GM04503 (cell line): ENCODE results near the gene GNAQ.

Source experiments
- DNase-seq: peaks from one replicate; pipeline ENCODE4 v3.0.0-alpha.2; 2012; ENCODE audit warnings: low read depth

GNAQ gene

GRCh38 chr9:78031893-78032729 lies 500 bp upstream of the GNAQ start:
- DNase-seq: peak; percentile 71

GRCh38 chr9:78030553-78031443 lies 813 bp downstream of the GNAQ start:
- DNase-seq: no peak

DNA sequence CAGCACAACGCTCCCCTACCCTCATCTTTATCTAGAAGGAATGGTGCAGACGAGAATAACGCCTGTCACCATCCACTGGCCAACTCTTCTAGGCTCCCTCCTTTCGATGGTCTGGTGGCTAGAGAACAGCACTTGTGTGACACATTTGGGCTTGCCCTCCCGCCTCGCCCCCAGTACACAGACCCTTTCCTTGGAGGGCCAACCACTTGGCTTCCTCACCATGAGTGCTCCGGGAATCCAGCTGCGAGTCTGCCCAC lies 1.4 kb downstream of the GNAQ start:
- no peak for DNase-seq

- no peak for DNase-seq
Observed at GRCh38 chr9:78029551-78030295, 1.9 kb downstream of the GNAQ start.

DNA sequence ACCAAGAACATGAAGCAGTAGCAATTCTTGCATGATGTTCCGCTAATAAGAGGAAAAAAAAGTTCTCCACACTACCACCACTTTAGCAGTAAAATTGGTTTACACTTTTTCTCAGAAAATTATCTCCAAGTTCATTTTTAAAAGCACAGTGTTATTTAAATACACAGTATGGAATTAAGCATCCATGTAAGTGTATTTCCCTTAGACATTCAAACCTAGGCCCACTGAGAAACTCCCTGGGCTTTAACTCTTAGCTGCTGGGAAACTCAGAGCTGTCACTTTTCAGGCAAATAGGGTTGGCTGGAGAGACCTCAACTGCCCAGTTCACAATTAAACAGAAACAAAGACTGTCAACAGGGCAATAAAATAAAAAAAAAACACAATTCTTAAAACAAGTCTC lies 2.7 kb downstream of the GNAQ start:
- no peak for DNase-seq

- DNase-seq: no peak
Observed at GRCh38 chr9:78026947-78027346, 4.7 kb downstream of the GNAQ start.

GRCh38 chr9:78026416-78026815 lies 5.2 kb downstream of the GNAQ start:
- DNase-seq: no peak

GRCh38 chr9:78025186-78025585 lies 6.4 kb downstream of the GNAQ start:
- no peak for DNase-seq

GRCh38 chr9:78023003-78023741 lies 8.4 kb downstream of the GNAQ start:
- no peak for DNase-seq

DNA sequence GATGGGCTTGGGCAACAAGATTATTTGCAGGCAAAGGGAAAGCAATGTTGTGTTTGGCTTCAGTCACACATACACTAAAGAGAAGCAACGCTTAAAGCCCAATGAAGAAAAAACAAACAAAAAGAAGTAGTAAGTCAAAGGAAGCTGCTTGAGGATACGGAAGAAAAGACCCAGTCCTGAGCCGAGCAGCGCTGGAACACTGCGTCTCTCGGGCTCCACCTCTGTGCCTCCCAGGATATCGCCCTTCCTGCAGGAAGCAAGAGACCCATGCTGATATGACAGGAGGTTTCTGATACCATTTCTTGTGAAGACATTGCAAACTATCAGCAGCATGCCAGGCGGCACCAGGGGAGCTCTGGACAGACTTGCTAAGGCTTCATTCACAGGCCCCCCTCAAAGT lies 9.9 kb downstream of the GNAQ start:
- DNase-seq: no peak

GRCh38 chr9:78017190-78017693 lies 14.4 kb downstream of the GNAQ start:
- no peak for DNase-seq

DNA sequence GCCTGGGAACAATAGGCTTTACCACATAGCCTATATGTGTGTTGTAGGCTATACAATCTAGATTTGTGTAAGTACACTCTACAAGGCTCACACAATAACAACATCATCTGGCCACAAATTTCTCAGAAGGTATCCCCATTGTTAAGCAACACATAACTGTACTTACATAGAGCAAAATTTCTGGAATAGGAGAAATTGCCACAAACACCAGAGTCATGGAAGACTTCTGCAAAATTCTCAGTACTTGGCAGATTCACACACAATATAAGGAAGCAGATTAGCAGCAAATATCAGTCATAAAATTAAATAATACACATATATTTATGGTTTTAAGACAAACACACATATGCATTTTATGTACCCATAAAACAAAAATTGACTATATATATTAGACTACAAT lies 16.4 kb downstream of the GNAQ start:
- no peak for DNase-seq

GRCh38 chr9:78014776-78015175 lies 16.8 kb downstream of the GNAQ start:
- no peak for DNase-seq

DNA sequence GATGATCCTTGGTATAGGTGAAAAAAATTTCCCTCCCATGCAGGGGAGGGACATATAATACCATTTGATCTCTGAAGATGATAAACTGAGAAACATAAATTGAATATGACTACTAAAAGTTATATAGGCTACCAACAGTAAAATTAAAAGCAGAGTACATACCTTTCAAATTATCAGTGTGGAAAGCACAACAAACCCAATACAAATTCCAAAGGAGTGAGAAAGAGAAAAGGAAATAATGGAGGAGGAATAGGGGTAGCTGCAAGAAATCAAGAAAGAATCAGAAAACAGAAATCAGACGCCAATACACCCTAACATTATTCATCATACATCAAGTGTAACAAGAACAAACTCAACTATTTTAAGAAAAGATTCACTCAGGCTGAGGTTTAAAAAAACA lies 17.7 kb downstream of the GNAQ start:
- no peak for DNase-seq

GRCh38 chr9:78011049-78011448 lies 20.6 kb downstream of the GNAQ start:
- no peak for DNase-seq

- DNase-seq: no peak
Observed at GRCh38 chr9:78010445-78010844, 21.2 kb downstream of the GNAQ start.

- DNase-seq: no peak
Observed at GRCh38 chr9:78009186-78009585, 22.4 kb downstream of the GNAQ start.

- DNase-seq: no peak
Observed at GRCh38 chr9:78006734-78007133, 24.9 kb downstream of the GNAQ start.

- DNase-seq: no peak
Observed at GRCh38 chr9:78005231-78006002, 26.2 kb downstream of the GNAQ start.

DNA sequence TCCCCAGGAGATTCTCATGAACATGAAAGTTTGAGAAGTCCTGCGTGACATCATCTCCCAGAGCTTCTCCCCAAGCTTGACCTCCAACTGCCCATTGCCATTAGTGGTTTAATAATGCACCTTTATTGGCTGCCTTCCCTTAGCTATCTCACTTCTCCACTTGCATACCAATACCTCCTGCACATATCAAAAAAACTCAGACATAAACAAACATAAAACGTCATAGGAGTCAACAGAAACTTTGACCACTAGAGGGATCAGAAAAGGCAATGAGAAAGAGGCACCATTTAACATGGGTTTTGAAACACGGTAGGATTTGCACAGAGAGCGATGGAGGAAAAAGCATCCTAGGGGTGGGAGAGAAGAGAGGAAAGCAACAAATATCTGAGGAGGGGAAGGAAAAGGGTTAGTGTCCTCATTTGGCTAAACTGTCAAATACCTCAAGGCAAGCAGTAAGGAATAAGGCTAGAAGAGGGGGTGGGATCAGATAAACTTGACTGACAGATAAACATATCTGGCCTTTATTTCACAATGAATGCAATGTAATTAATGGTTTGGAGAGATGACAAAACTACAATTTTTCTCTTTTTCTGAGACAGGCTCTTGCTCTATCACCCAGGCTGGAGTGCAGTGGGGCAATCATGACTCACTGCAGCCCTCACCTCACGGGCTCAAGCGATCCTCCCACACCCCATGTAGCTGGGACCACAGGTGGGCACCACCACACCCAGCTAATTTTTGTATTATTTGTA lies 27.0 kb downstream of the GNAQ start:
- DNase-seq: no peak
